WERI-Rb-1 (cell line): Measurements from ENCODE around the gene SUPT4H1.

Experiments
- DNase-seq: peaks from one replicate; pipeline ENCODE4 v3.0.0-alpha.2; 2020
- H3K27ac ChIP-seq: fragments of 250-450 bp; sonication (Bioruptor Pico); 2 replicates; pipeline ENCODE4 v1.5.1; 2020; ENCODE audit warnings: mild to moderate bottlenecking, moderate library complexity
- H3K27me3 ChIP-seq: fragments of 250-450 bp; sonication (Bioruptor Pico); 2 replicates; pipeline ENCODE4 v1.5.1; 2021; ENCODE audit warnings: mild to moderate bottlenecking, low read depth, moderate library complexity; ENCODE audit not compliant: insufficient read depth, severe bottlenecking
- H3K36me3 ChIP-seq: fragments of 250-450 bp; sonication (Bioruptor Pico); 2 replicates; pipeline ENCODE4 v1.5.1; 2020; ENCODE audit warnings: mild to moderate bottlenecking, moderate library complexity
- H3K4me3 ChIP-seq: 2 replicates; pipeline ENCODE4 v1.5.1; 2011; ENCODE audit warnings: low read depth, mild to moderate bottlenecking, control low read depth, low read length
- H3K9me3 ChIP-seq: fragments of 250-450 bp; sonication (Bioruptor Pico); 2 replicates; pipeline ENCODE4 v1.5.1; 2021; ENCODE audit warnings: mild to moderate bottlenecking, moderate library complexity; ENCODE audit not compliant: severe bottlenecking
- TF ChIP-seq, protein P1 (sequence below): IDR thresholded peaks from 2 replicates; pipeline ENCODE4 v1.5.1; 2011; ENCODE audit warnings: low read depth, mild to moderate bottlenecking, control low read depth, inconsistent platforms, low read length

SUPT4H1 gene

GRCh38 chr17:58309918-58310259 lies 42.1 kb downstream of the SUPT4H1 start:
- Histone ChIP-seq H3K9me3 (peaks cover 6% of the 10 kb centered on the region), H3K4me3 (no peak overlapping the region), H3K36me3 (peaks cover 32% of the 10 kb centered on the region), H3K27me3 (no peaks in the 10 kb centered on the region), H3K27ac (no peak overlapping the region; the same call in 1 of the 2 replicates)
- TF ChIP-seq, protein P1, sequence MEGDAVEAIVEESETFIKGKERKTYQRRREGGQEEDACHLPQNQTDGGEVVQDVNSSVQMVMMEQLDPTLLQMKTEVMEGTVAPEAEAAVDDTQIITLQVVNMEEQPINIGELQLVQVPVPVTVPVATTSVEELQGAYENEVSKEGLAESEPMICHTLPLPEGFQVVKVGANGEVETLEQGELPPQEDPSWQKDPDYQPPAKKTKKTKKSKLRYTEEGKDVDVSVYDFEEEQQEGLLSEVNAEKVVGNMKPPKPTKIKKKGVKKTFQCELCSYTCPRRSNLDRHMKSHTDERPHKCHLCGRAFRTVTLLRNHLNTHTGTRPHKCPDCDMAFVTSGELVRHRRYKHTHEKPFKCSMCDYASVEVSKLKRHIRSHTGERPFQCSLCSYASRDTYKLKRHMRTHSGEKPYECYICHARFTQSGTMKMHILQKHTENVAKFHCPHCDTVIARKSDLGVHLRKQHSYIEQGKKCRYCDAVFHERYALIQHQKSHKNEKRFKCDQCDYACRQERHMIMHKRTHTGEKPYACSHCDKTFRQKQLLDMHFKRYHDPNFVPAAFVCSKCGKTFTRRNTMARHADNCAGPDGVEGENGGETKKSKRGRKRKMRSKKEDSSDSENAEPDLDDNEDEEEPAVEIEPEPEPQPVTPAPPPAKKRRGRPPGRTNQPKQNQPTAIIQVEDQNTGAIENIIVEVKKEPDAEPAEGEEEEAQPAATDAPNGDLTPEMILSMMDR: no peak
- DNase-seq: no peak

DNA sequence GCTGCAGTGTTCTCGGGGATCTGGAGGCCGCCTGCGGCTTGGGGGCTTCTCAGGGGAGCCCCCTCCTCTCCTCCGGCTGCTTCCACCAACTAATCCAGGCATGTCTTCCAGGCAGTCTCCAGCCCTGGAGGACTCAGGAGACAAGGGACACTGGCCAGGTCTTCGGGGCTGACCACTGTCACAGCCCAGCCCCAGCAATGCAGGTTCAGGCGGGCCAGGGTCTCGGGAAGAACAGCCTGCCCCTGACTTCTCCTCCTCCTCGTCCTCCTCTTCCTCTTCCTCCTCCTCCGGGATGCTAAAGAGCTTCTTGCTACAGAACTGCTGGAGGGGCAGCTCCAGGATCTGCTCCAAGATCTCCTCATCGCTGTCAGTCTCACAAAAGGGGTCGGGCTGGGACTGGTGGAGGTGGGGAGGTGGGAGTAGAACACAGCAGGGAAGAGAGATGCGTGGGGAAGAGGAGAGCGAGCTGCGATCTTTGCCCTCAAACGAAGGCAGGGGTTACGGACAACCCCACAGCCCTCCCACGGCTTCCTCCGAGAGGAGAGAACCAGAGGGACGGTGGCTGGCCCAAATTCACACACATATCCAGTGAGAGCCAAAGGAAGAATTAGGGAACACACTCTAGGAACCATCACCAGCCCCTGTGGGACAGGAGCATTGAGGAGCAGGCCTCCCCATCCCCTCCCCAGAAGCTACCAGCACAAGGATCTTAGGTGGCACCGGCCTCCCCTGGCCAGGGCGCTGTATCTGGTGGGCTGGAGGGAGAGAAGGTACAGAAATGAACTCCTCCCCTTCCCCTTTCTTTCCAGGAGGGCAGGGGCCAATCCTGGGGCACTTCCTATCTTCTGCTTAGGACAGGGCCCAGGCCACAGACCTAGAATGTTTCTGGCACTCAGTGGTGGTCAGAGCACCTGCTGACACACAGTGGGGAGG lies 42.8 kb downstream of the SUPT4H1 start:
- Histone ChIP-seq H3K27me3 (no peaks in the 10 kb centered on the region), H3K27ac (no peak overlapping the region), H3K9me3 (no peaks in the 10 kb centered on the region), H3K36me3 (peaks cover 31% of the 10 kb centered on the region), H3K4me3 (no peak overlapping the region)
- TF ChIP-seq, protein P1: no peak
- no peak for DNase-seq

- TF ChIP-seq, protein P1: peak; percentile 85
- Histone ChIP-seq H3K9me3 (no peaks in the 10 kb centered on the region), H3K27me3 (no peaks in the 10 kb centered on the region), H3K36me3 (peaks cover 31% of the 10 kb centered on the region), H3K27ac (no peak overlapping the region), H3K4me3 (no peak overlapping the region)
- DNase-seq: peak; percentile 61
Observed at GRCh38 chr17:58308173-58308984, 43.6 kb downstream of the SUPT4H1 start.

DNA sequence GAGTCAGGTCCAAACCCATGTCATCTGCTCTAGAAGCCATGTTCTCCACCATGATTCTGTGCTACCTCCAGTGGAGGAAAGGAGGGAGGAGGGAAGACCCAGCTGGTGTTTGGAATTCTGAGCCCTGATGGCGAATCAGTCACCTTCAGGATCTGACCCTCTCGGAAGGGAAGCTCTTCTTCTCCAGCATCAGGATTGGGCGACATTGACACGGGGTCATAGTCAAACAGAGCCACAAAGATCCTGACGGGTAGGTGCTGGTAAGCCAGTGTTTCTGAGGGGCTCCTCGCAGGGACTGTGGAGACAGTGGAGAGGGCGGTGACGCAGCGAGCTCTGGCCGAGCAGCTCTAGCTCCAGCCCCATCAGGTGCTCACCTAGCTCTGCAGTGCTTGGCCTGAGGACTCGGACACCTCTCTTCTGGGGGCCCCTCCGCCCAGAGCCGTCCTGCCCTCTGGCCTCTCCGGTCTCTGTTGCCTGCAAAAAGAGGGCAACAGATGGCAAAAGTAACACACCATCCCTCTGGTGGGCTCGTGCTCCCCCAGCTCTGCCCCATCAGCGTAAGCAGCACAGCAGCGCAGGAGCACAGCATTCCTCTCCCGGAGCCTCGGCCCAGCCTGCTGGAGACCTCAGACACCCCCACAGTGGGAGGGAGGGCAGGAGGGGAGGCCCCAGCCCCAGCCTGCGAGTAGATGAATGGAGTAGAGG lies 44.4 kb downstream of the SUPT4H1 start:
- Histone ChIP-seq H3K9me3 (no peaks in the 10 kb centered on the region), H3K36me3 (peaks cover 31% of the 10 kb centered on the region), H3K4me3 (no peak overlapping the region), H3K27me3 (no peaks in the 10 kb centered on the region), H3K27ac (no peak overlapping the region)
- TF ChIP-seq, protein P1: no peak
- DNase-seq: no peak

DNA sequence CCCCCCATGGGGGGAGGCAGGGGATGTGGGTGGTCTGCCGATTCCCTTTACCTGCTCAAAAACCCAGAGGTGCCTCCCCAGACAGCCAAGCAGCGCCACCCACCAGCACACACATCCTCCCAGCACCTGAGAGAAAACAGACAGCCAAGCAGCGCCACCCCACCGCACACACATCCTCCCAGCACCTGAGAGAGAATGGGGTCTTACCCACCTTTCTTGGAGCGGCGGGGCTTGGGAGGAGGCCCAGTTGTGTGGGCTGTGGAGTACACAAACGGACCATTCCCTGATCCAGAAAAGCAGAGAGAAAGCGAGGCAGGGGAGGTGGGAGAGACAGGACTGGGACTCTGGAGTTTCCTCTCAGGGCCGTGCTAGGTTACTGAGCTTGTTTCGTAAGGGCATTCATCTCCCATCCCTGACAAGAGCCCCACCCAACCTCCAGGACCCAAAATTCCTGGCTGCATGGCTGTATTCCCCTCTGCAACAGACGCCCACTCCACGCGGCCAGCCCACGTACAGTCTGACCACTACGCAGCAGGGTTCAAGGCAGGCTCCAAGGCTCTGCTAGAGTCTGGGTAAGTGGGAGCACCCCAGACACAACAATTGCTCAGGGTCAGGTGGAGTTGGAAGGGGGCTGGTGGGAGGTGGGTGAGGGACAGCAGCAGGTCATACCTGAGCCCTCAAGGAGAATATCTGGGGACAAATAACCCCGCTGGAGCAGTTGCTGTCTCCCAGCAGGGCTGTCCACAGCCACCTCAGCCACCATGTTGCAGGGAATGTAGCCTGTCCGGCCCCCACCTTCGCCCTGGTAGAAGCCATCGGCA lies 45.7 kb downstream of the SUPT4H1 start:
- TF ChIP-seq, protein P1: no peak
- Histone ChIP-seq H3K36me3 (peaks cover 35% of the 10 kb centered on the region), H3K27ac (no peak overlapping the region), H3K4me3 (no peak overlapping the region), H3K9me3 (no peaks in the 10 kb centered on the region), H3K27me3 (no peaks in the 10 kb centered on the region)
- no peak for DNase-seq
